Activated naive CD4-positive, alpha-beta T cell treated with anti-CD3 and anti-CD28 coated beads for 36 hours (primary cell): ENCODE data around the gene EPHA10. TPM values are rescaled to one million over a fixed set of nuclear protein-coding genes. Genes with fewer than 3 reads are reported as not detected.
A peak's percentile ranks its signal among the peaks of the same experiment; 100 is the strongest.

Experiments used
- CTCF ChIA-PET: fragments of 350-600 bp; sonication (Branson Sonifier 250); formaldehyde crosslinking; loops from one replicate; lab custom pipeline; 2021; ENCODE audit warnings: antibody characterized with exemption; lab: Charles Lee
- DNase-seq: peaks from one replicate; pipeline ENCODE4 v3.0.0-alpha.2; 2020
- H3K27ac Mint-ChIP-seq: one replicate; pipeline ENCODE4 v1.8.0; 2021; ENCODE audit warnings: mild to moderate bottlenecking, mixed read lengths
- H3K27me3 Mint-ChIP-seq: one replicate; pipeline ENCODE4 v1.8.0; 2021; ENCODE audit warnings: low read depth, mixed read lengths
- H3K36me3 Mint-ChIP-seq: one replicate; pipeline ENCODE4 v1.8.0; 2021; ENCODE audit warnings: low read depth, mixed read lengths
- H3K4me1 Mint-ChIP-seq: one replicate; pipeline ENCODE4 v1.8.0; 2021; ENCODE audit warnings: low read depth, mixed read lengths
- H3K4me3 Mint-ChIP-seq: one replicate; pipeline ENCODE4 v1.8.0; 2021; ENCODE audit warnings: mild to moderate bottlenecking, moderate library complexity, mixed read lengths
- H3K9me3 Mint-ChIP-seq: one replicate; pipeline ENCODE4 v1.8.0; 2021; ENCODE audit warnings: mixed read lengths
- intact Hi-C: fragments of 100-400 bp; cut with micrococcal nuclease; formaldehyde crosslinking; loops from one replicate; pipeline ENCODE4 v1.15.1; 2023
- total RNA-seq, 2 experiments: library from RNA; stranded (reverse); gene quantifications; one replicate each; pipeline ENCODE4 v1.2.3, GENCODE V29; 2021

EPHA10 gene
- under 1 TPM in 1 of 2 experiments, not detected in 1; 0.33 TPM for total RNA-seq

- intact Hi-C loops = loop anchor here (2.0 kb wide), 1 partner anchor 30 kb away; no protein-coding TSS in a partner anchor
- Mint-ChIP-seq H3K4me3 (peak within 1 kb of the TSS; percentile 39), H3K27ac (no peak within 1 kb of the TSS), H3K9me3 (no peaks in the 10 kb centered on the region), H3K4me1 (peaks cover 23% of the 10 kb centered on the region), H3K27me3 (peaks cover 66% of the 10 kb centered on the region), H3K36me3 (no peaks in the 10 kb centered on the region)
- no peak for DNase-seq
- CTCF ChIA-PET = no interaction called here
Measured at GRCh38 chr1:37764888-37765441, at the start of gene EPHA10. Gene EPHA10 (minus strand): TSS chr1:37765120. CDS start chr1:37765066, 54 bp downstream.

GRCh38 chr1:37814252-37814651 lies 49.3 kb upstream of the EPHA10 start:
- peaks cover 13% of the 10 kb centered on the region for H3K4me1 Mint-ChIP-seq
- no peak overlapping the region for H3K27ac Mint-ChIP-seq
- peaks cover 14% of the 10 kb centered on the region for H3K36me3 Mint-ChIP-seq
- CTCF ChIA-PET = no interaction called here
- H3K9me3 Mint-ChIP-seq = no peaks in the 10 kb centered on the region
- DNase-seq = no peak
- H3K4me3 Mint-ChIP-seq = no peak overlapping the region
- no peaks in the 10 kb centered on the region for H3K27me3 Mint-ChIP-seq
- intact Hi-C loops = no loop called here

- intact Hi-C loops = no loop called here
- peaks cover 14% of the 10 kb centered on the region for H3K36me3 Mint-ChIP-seq
- no peak overlapping the region for H3K27ac Mint-ChIP-seq
- no peak for DNase-seq
- CTCF ChIA-PET = no interaction called here
- H3K4me3 Mint-ChIP-seq = no peak overlapping the region
- no peaks in the 10 kb centered on the region for H3K27me3 Mint-ChIP-seq
- H3K4me1 Mint-ChIP-seq = peaks cover 19% of the 10 kb centered on the region
- H3K9me3 Mint-ChIP-seq = no peaks in the 10 kb centered on the region
Measured at GRCh38 chr1:37813529-37814145, 48.7 kb upstream of the EPHA10 start.

GRCh38 chr1:37811027-37811655 lies 46.2 kb upstream of the EPHA10 start:
- peak; percentile 73 for DNase-seq
- intact Hi-C loops = loop anchor here (2.0 kb wide), 1 partner anchor 180 kb away; the partner anchor contains the start of gene SF3A3
- Mint-ChIP-seq H3K27ac (no peak overlapping the region), H3K4me3 (no peak overlapping the region), H3K4me1 (peaks cover 28% of the 10 kb centered on the region), H3K9me3 (no peaks in the 10 kb centered on the region), H3K27me3 (no peaks in the 10 kb centered on the region), H3K36me3 (peaks cover 17% of the 10 kb centered on the region)
- CTCF ChIA-PET = interaction anchor here (1.2 kb wide), 1 partner anchor 49 kb away, joined by 6 read pairs; the partner anchor contains the start of gene MTF1

- H3K4me1 Mint-ChIP-seq = peaks cover 35% of the 10 kb centered on the region
- H3K9me3 Mint-ChIP-seq = no peaks in the 10 kb centered on the region
- H3K27ac Mint-ChIP-seq = no peak overlapping the region
- no peak for DNase-seq
- CTCF ChIA-PET = interaction anchor here (1.0 kb wide), 1 partner anchor 49 kb away, joined by 3 read pairs; the partner anchor contains the start of gene MTF1
- H3K4me3 Mint-ChIP-seq = no peak overlapping the region
- intact Hi-C loops = loop anchor here (2.0 to 5.0 kb wide), 4 partner anchors 122 to 333 kb away; partner anchors contain the start of gene SF3A3
- peaks cover 23% of the 10 kb centered on the region for H3K36me3 Mint-ChIP-seq
- no peaks in the 10 kb centered on the region for H3K27me3 Mint-ChIP-seq
Measured at GRCh38 chr1:37809942-37810341, 45.0 kb upstream of the EPHA10 start.

- Mint-ChIP-seq H3K36me3 (peaks cover 29% of the 10 kb centered on the region), H3K4me3 (peak overlapping the region; percentile 95), H3K27me3 (no peaks in the 10 kb centered on the region), H3K9me3 (no peaks in the 10 kb centered on the region), H3K4me1 (peaks cover 40% of the 10 kb centered on the region), H3K27ac (peak overlapping the region; percentile 93)
- CTCF ChIA-PET = interaction anchor here (1.9 kb wide), 1 partner anchor 51 kb away, joined by 18 read pairs; the partner anchor contains the start of gene MTF1
- no peak for DNase-seq
- intact Hi-C loops = loop anchor here (1.0 to 5.0 kb wide), 5 partner anchors 52 to 331 kb away; partner anchors contain the start of gene CDCA8
Measured at GRCh38 chr1:37808369-37809319, 43.7 kb upstream of the EPHA10 start.

- Mint-ChIP-seq H3K4me3 (peak within 1 kb of the TSS; percentile 95), H3K27me3 (no peaks in the 10 kb centered on the region), H3K9me3 (no peaks in the 10 kb centered on the region), H3K4me1 (peaks cover 40% of the 10 kb centered on the region), H3K36me3 (peaks cover 34% of the 10 kb centered on the region), H3K27ac (peak within 1 kb of the TSS; percentile 93)
- intact Hi-C loops = loop anchor here (1.0 to 5.0 kb wide), 5 partner anchors 53 to 330 kb away; partner anchors contain the start of gene CDCA8
- CTCF ChIA-PET = interaction anchor here (0.6 to 1.9 kb wide), 2 partner anchors 21 to 52 kb away, joined by 3 to 18 read pairs; partner anchors contain the start of gene MTF1
- DNase-seq = peak; percentile 92
Measured at GRCh38 chr1:37807555-37808368, 42.8 kb upstream of the EPHA10 start, which contains the start of the genes C1orf122 and YRDC. Gene C1orf122 (plus strand): TSS chr1:37807790. CDS start chr1:37808405, 615 bp downstream. Gene YRDC (minus strand): TSS chr1:37808208. CDS start chr1:37808180, 28 bp downstream.

- Mint-ChIP-seq H3K9me3 (no peaks in the 10 kb centered on the region), H3K4me1 (peaks cover 40% of the 10 kb centered on the region), H3K27me3 (no peaks in the 10 kb centered on the region), H3K4me3 (peak overlapping the region; percentile 81), H3K36me3 (peaks cover 40% of the 10 kb centered on the region), H3K27ac (peak overlapping the region; percentile 66)
- CTCF ChIA-PET = interaction anchor here (0.6 to 1.9 kb wide), 2 partner anchors 21 to 53 kb away, joined by 3 to 18 read pairs; partner anchors contain the start of gene MTF1
- intact Hi-C loops = loop anchor here (5.0 kb wide), 3 partner anchors 125 to 330 kb away; no protein-coding TSS in a partner anchor
- DNase-seq = no peak
Measured at GRCh38 chr1:37807220-37807554, 42.3 kb upstream of the EPHA10 start.

- DNase-seq = no peak
- Mint-ChIP-seq H3K27me3 (no peaks in the 10 kb centered on the region), H3K27ac (no peak overlapping the region), H3K36me3 (peaks cover 44% of the 10 kb centered on the region), H3K4me3 (no peak overlapping the region), H3K9me3 (no peaks in the 10 kb centered on the region), H3K4me1 (peaks cover 20% of the 10 kb centered on the region)
- intact Hi-C loops = loop anchor here (5.0 kb wide), 1 partner anchor 1135 kb away; no protein-coding TSS in a partner anchor
- CTCF ChIA-PET = interaction anchor here (0.7 kb wide), 1 partner anchor 240 kb away, joined by 6 read pairs; no protein-coding TSS in a partner anchor
Measured at GRCh38 chr1:37802439-37802838, 37.5 kb upstream of the EPHA10 start.

GRCh38 chr1:37797750-37798345 lies 32.9 kb upstream of the EPHA10 start:
- H3K27ac Mint-ChIP-seq = no peak overlapping the region
- intact Hi-C loops = no loop called here
- CTCF ChIA-PET = interaction anchor here (0.6 kb wide), 1 partner anchor 23 kb away, joined by 3 read pairs; no protein-coding TSS in a partner anchor
- H3K4me1 Mint-ChIP-seq = peaks cover 11% of the 10 kb centered on the region
- no peak overlapping the region for H3K4me3 Mint-ChIP-seq
- peaks cover 14% of the 10 kb centered on the region for H3K27me3 Mint-ChIP-seq
- no peaks in the 10 kb centered on the region for H3K9me3 Mint-ChIP-seq
- H3K36me3 Mint-ChIP-seq = peaks cover 16% of the 10 kb centered on the region
- no peak for DNase-seq
